Prostate gland (tissue), 2 donors: ENCODE measurements around the gene RADIL. TPM values are rescaled to one million over a fixed set of nuclear protein-coding genes. Genes with fewer than 3 reads are reported as not detected.

Source experiments
- DNase-seq: peaks from one replicate; pipeline ENCODE4 v3.0.0-alpha.2; 2019; ENCODE audit warnings: low spot score
- H3K27ac ChIP-seq, 2 donors: fragments of 200-600 bp; sonication (generic); 2 replicates each; pipeline ENCODE4 v1.5.1; 2017 to 2019
- H3K27me3 ChIP-seq: fragments of 200-600 bp; sonication (generic); replicated peaks from 2 replicates; pipeline ENCODE4 v1.5.1; 2019; ENCODE audit not compliant: insufficient read depth
- H3K36me3 ChIP-seq, 2 donors: fragments of 200-600 bp; sonication (generic); 1 replicate in 1 of 2; 2 replicates in 1 of 2; pipeline versions ENCODE4 v1.5.1 to v1.8.1; 2017 to 2019
- H3K4me1 ChIP-seq: fragments of 200-600 bp; sonication (generic); replicated peaks from 2 replicates; pipeline ENCODE4 v1.5.1; 2019
- H3K4me3 ChIP-seq, 2 donors: fragments of 200-600 bp; sonication (generic); 2 replicates each; pipeline ENCODE4 v1.5.1; 2017 to 2019
- H3K9me3 ChIP-seq: fragments of 200-600 bp; sonication (generic); 2 replicates; pipeline ENCODE4 v1.5.1; 2017
- CTCF ChIP-seq, 4 experiments: fragments of 200-600 bp in 2 of 4; fragments of 450-650 bp in 2 of 4; sonication (generic) in 2 of 4; IDR thresholded peaks; 1 replicate in 3 of 4; 2 replicates in 1 of 4; pipeline ENCODE4 v1.5.1; 2016 to 2019; ENCODE audit warnings: antibody characterized with exemption in 4 of 4, mild to moderate bottlenecking in 2 of 4, moderate library complexity in 2 of 4
- POLR2A ChIP-seq: fragments of 450-650 bp; IDR thresholded peaks from one replicate; pipeline ENCODE4 v1.6.1; 2016; ENCODE audit warnings: antibody characterized with exemption, mild to moderate bottlenecking
- POLR2AphosphoS5 ChIP-seq: sonication (generic); formaldehyde crosslinking; IDR thresholded peaks from one replicate; pipeline ENCODE4 v1.6.1; 2017; ENCODE audit warnings: antibody characterized with exemption
- WGBS: methylation state at CpG from one replicate; pipeline ENCODE4 v1.1.5; 2018; 5-methylcytosine and 5-hydroxymethylcytosine counted together
- intact Hi-C: fragments of 100-400 bp; cut with DNase I; formaldehyde crosslinking; loops from one replicate; pipeline ENCODE4 v1.14.2; 2022
- total RNA-seq, 2 donors: library from RNA; depleted of rRNA; stranded (reverse); fragments of >200 nt; gene quantifications; one replicate each; pipeline ENCODE4 v1.1.0, GENCODE V29; 2016

The RADIL gene
- total RNA-seq, 2 donors from 2014 or later: 1.8 to 12.0 TPM

- TF ChIP-seq CTCF (IDR thresholded peaks at IDR 0.05) (no peak), POLR2AphosphoS5 (no peak), POLR2A (no peak)
- H3K4me3 ChIP-seq: no peak overlapping the region
- 74% methylated on average over 19 of the region's 19 CpGs for WGBS
Measured at GRCh38 chr7:4919969-4920766, 36.7 kb upstream of the RADIL start.

DNA sequence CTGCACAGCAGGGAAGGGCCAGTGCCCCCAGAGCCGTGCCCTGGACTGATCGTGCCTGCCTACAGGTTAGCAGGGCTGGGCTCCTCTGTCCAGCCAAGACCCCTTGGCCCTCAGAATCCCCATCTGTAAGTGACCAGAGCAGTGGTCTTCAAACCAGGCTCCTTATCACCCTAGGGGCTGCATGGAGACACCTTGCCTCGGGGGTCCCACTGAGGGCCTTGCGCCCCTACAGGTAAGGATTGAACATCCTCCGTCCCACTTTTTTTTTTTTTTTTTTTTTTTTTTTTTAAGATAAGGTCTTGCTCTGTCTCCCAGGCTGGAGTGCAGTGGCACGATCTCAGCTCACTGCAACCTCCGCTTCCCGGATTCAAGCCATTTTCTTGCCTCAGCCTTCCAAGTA, 32.6 kb upstream of the RADIL start:
- TF ChIP-seq CTCF (IDR thresholded peaks at IDR 0.05): no peak
- TF ChIP-seq POLR2AphosphoS5: no peak
- intact Hi-C loops: no loop called here
- no peak for DNase-seq
- H3K36me3 ChIP-seq: no peaks in the 10 kb centered on the region
- WGBS: 73% methylated on average over 7 of the region's 8 CpGs
- H3K4me1 ChIP-seq: no peaks in the 10 kb centered on the region
- H3K27me3 ChIP-seq: no peaks in the 10 kb centered on the region
- H3K4me3 ChIP-seq: no peak overlapping the region
- no peaks in the 10 kb centered on the region for H3K9me3 ChIP-seq
- H3K27ac ChIP-seq: no peak overlapping the region

More at GRCh38 chr7:4919969-4920766, 36.7 kb upstream of the RADIL start:
- no peak overlapping the region for H3K27ac ChIP-seq
- H3K4me1 ChIP-seq: no peaks in the 10 kb centered on the region
- no peaks in the 10 kb centered on the region for H3K9me3 ChIP-seq
- DNase-seq: no peak
- intact Hi-C loops: no loop called here
- H3K27me3 ChIP-seq: no peaks in the 10 kb centered on the region
- H3K36me3 ChIP-seq: no peaks in the 10 kb centered on the region

DNA sequence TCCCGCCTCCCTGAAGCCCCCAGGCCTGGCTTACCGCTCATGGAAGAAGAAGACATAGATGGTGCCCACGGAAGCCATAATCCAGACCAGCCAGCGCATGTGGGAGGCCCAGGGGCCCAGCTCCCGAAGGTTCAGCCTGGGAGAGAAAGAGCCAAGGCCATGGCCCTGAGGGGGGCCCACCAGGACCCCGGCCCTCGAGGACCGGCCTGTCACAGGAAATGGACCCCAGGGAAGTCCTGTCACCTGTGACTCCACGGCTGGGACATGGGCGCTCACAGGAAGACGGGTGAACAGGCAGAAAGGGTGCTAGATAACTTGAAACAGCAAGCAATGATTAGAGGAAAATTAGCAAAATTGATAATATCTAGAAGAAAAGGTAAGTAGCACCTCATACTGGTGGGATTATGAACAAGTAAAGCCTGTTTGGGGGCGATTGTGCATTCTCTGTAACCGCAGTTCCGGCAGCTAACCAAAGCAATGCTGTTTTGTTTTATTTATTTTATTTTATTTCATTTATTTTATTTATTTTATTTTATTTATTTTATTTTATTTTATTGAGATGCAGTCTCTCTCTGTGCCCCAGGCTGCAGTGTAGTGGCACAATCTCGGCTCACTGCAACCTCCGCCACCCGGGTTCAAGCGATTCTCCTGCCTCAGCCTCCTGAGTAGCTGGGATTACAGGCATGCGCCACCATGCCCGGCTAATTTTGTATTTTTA, 27.8 kb upstream of the RADIL start:
- intact Hi-C loops: no loop called here
- no peaks in the 10 kb centered on the region for H3K27me3 ChIP-seq
- 91% methylated on average over 20 of the region's 20 CpGs for WGBS
- H3K36me3 ChIP-seq: no peaks in the 10 kb centered on the region
- DNase-seq: no peak
- no peak overlapping the region for H3K4me3 ChIP-seq
- TF ChIP-seq POLR2AphosphoS5 (no peak), POLR2A (no peak), CTCF (IDR thresholded peaks at IDR 0.05) (no peak)
- H3K27ac ChIP-seq: no peak overlapping the region
- no peaks in the 10 kb centered on the region for H3K9me3 ChIP-seq
- H3K4me1 ChIP-seq: no peaks in the 10 kb centered on the region

- intact Hi-C loops: no loop called here
- no peaks in the 10 kb centered on the region for H3K9me3 ChIP-seq
- H3K27ac ChIP-seq: no peak overlapping the region
- DNase-seq: no peak
- H3K4me1 ChIP-seq: no peaks in the 10 kb centered on the region
- WGBS: 80% methylated on average over 1 of the region's 1 CpG
- TF ChIP-seq POLR2A (no peak), POLR2AphosphoS5 (no peak), CTCF (IDR thresholded peaks at IDR 0.05) (no peak)
- H3K36me3 ChIP-seq: no peaks in the 10 kb centered on the region
- no peaks in the 10 kb centered on the region for H3K27me3 ChIP-seq
- H3K4me3 ChIP-seq: no peak overlapping the region
Measured at GRCh38 chr7:4906682-4907081, 23.2 kb upstream of the RADIL start.

DNA sequence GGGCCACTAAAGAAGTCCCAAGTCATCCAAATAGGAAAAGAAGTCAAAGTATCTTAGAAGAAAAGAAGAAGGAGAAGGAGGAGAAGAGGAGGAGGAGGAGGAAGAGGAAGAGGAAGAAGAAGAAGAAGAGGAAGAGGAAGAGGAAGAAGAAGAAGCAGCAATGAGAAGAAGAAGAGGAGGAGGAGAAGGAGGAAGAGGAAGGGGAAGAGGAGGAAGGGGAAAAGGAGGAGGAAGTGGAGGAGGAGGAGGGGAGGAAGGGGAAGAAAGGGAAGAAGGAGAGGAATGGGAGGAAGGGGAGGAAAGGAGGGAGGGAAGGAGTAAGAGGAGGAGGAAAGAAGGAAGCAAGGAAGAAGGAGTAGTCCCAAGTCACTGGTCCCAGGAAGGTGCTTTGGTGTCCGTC, 21.7 kb upstream of the RADIL start:
- TF ChIP-seq CTCF (IDR thresholded peaks at IDR 0.05) (no peak), POLR2AphosphoS5 (no peak), POLR2A (no peak)
- 55% methylated on average over 1 of the region's 1 CpG for WGBS

More for the DNA sequence above, 21.7 kb upstream of the RADIL start:
- no peak for DNase-seq
- H3K4me3 ChIP-seq: no peak overlapping the region
- H3K36me3 ChIP-seq: no peaks in the 10 kb centered on the region
- no peaks in the 10 kb centered on the region for H3K9me3 ChIP-seq
- H3K4me1 ChIP-seq: no peaks in the 10 kb centered on the region
- no peak overlapping the region for H3K27ac ChIP-seq
- intact Hi-C loops: no loop called here
- H3K27me3 ChIP-seq: no peaks in the 10 kb centered on the region
